RPMI7951 (cell line): ENCODE measurements around the gene BCAS4. TPM values are rescaled to one million over a fixed set of nuclear protein-coding genes. Genes with fewer than 3 reads are reported as not detected.
"Not testable (repeated sequence)": the region's sequence is repeated elsewhere in the genome, so short reads cannot be mapped to it uniquely, and the experiment has no call there.

Experiments
- DNase-seq: peaks from one replicate; pipeline ENCODE4 v3.0.0-alpha.2; 2012; ENCODE audit warnings: low read depth
- total RNA-seq: library from RNA; depleted of rRNA; stranded (reverse); fragments of >200 nt; shearing (Covaris generic); gene quantifications from 2 replicates; pipeline ENCODE4 v1.2.3, GENCODE V29; 2014; rRNA removed

Gene BCAS4
- total RNA-seq, result 5.9 and 11.6 TPM in 2 replicates

- peak; percentile 79 for DNase-seq
These were observed at the start of gene BCAS4 for GRCh38 chr20:50794846-50795634. Gene BCAS4 (plus strand): TSS chr20:50795061. CDS start chr20:50795084, 23 bp downstream.

GRCh38 chr20:50745634-50746137, 49.2 kb upstream of the BCAS4 start:
- no peak for DNase-seq

- DNase-seq, result no peak
These were observed 48.5 kb upstream of the BCAS4 start for GRCh38 chr20:50746138-50746940.

GRCh38 chr20:50747275-50747674, 47.6 kb upstream of the BCAS4 start:
- DNase-seq, result no peak

- no peak for DNase-seq
These were observed 44.7 kb upstream of the BCAS4 start for GRCh38 chr20:50750145-50750671.

- DNase-seq, result no peak
These were observed 41.7 kb upstream of the BCAS4 start for GRCh38 chr20:50753152-50753551.

GRCh38 chr20:50754420-50754819, 40.4 kb upstream of the BCAS4 start:
- no peak for DNase-seq

GRCh38 chr20:50756447-50756846, 38.4 kb upstream of the BCAS4 start:
- no peak for DNase-seq

- peak; percentile 44 for DNase-seq
These were observed 36.4 kb upstream of the BCAS4 start for GRCh38 chr20:50758469-50758868.

- no peak for DNase-seq
These were observed 35.9 kb upstream of the BCAS4 start for GRCh38 chr20:50758992-50759391.

- DNase-seq, result no peak
These were observed 35.2 kb upstream of the BCAS4 start for GRCh38 chr20:50759678-50760077.

- DNase-seq, result peak; percentile 28
These were observed 32.8 kb upstream of the BCAS4 start for GRCh38 chr20:50762045-50762422.

GRCh38 chr20:50762435-50763220, 32.2 kb upstream of the BCAS4 start:
- peak; percentile 90 for DNase-seq

- not testable (repeated sequence) for DNase-seq
These were observed 31.1 kb upstream of the BCAS4 start for GRCh38 chr20:50763550-50764458.

- DNase-seq, result not testable (repeated sequence)
These were observed 29.6 kb upstream of the BCAS4 start for GRCh38 chr20:50765251-50765650.

- no peak for DNase-seq
These were observed 29.2 kb upstream of the BCAS4 start for GRCh38 chr20:50765674-50766073.

GRCh38 chr20:50766955-50767809, 27.7 kb upstream of the BCAS4 start:
- peak; percentile 47 for DNase-seq

- not testable (repeated sequence) for DNase-seq
These were observed 25.9 kb upstream of the BCAS4 start for GRCh38 chr20:50768991-50769390.

GRCh38 chr20:50769551-50770085, 25.2 kb upstream of the BCAS4 start:
- DNase-seq, result not testable (repeated sequence)
